Adrenal gland (tissue), 5 donors: Measurements from ENCODE around the gene MOV10L1.

Experiments
- CTCF ChIP-seq, 6 experiments: fragments of 450-650 bp in 4 of 6; fragments of 200-600 bp in 2 of 6; sonication (generic) in 1 of 6; IDR thresholded peaks; 1 replicate in 5 of 6; 2 replicates in 1 of 6; pipeline versions ENCODE4 v1.5.1 to v1.8.0; 2016 to 2021; ENCODE audit warnings: antibody characterized with exemption in 6 of 6, mild to moderate bottlenecking in 2 of 6, moderate library complexity in 1 of 6
- POLR2A ChIP-seq, 2 donors: fragments of 450-650 bp; IDR thresholded peaks; one replicate each; pipeline ENCODE4 v1.6.1; 2017; ENCODE audit warnings: antibody characterized with exemption in 2 of 2, mild to moderate bottlenecking in 2 of 2, moderate library complexity in 1 of 2
- donor health status: DM: no; HTN: no; CAD: no.

GRCh38 chr22:50101870-50102565 lies 12.2 kb downstream of the MOV10L1 start:
- TF ChIP-seq CTCF (IDR thresholded peaks at IDR 0.05) (no peak), POLR2A (IDR thresholded peaks at IDR 0.05) (no peak)
